ENCODE data around the gene PTPA.

DNA sequence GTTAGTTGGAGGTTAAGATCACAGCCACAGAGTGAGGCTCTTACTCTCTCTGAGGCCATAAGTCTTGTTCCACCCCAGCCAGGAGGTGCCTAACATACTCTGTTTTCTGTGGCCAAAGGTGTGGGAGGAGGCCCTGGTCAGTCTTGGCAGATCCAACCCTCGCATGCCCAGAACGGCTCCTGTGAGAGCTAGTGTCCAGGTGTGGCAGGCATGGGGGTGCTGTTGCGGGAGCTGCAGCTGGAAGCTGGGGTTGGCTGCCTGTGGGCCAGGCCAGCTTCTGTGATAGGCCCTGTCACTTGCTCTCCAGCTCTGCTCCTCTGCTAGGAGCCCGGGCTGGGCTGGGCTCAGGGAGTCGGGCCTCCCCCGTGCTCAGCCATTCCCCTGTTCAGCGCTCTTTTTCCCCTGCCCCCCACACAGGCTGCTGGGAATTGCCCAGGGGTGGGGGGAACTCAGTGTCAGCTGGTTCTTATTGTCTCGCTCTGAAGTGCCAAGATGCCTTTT, 35.3 kb downstream of the PTPA start:
- TF ChIP-seq EZH2phosphoT487 (IDR thresholded peaks at IDR 0.05; ENCODE audit: low read depth, severe bottlenecking, unreplicated experiment), result no peak
- TF ChIP-seq, protein P1, sequence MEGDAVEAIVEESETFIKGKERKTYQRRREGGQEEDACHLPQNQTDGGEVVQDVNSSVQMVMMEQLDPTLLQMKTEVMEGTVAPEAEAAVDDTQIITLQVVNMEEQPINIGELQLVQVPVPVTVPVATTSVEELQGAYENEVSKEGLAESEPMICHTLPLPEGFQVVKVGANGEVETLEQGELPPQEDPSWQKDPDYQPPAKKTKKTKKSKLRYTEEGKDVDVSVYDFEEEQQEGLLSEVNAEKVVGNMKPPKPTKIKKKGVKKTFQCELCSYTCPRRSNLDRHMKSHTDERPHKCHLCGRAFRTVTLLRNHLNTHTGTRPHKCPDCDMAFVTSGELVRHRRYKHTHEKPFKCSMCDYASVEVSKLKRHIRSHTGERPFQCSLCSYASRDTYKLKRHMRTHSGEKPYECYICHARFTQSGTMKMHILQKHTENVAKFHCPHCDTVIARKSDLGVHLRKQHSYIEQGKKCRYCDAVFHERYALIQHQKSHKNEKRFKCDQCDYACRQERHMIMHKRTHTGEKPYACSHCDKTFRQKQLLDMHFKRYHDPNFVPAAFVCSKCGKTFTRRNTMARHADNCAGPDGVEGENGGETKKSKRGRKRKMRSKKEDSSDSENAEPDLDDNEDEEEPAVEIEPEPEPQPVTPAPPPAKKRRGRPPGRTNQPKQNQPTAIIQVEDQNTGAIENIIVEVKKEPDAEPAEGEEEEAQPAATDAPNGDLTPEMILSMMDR (IDR thresholded peaks at IDR 0.05; ENCODE audit: poor library complexity), result no peak

All from hepatocyte (in vitro differentiated cells).